H1 (cell line): ENCODE data around the gene PCBP1. TPM values are rescaled to one million over a fixed set of nuclear protein-coding genes. Genes with fewer than 3 reads are reported as not detected.

Experiments
- CHD7 ChIP-seq: fragments of 300-600 bp; sonication (generic); IDR thresholded peaks from 2 replicates; pipeline ENCODE4 v1.7.1; 2012; ENCODE audit warnings: low read length, moderate library complexity, mild to moderate bottlenecking, inconsistent platforms; ENCODE audit not compliant: insufficient replicate concordance
- MAX ChIP-seq: IDR thresholded peaks from 2 replicates; pipeline ENCODE4 v1.6.1; 2012; ENCODE audit warnings: inconsistent platforms
- SIX5 ChIP-seq: IDR thresholded peaks from 2 replicates; pipeline ENCODE4 v1.6.1; 2011; ENCODE audit warnings: mild to moderate bottlenecking, low read depth, low read length
- TAF1 ChIP-seq: IDR thresholded peaks from 2 replicates; pipeline ENCODE4 v1.6.1; 2011; ENCODE audit warnings: mild to moderate bottlenecking, low read depth, low read length
- YY1 ChIP-seq: IDR thresholded peaks from 2 replicates; pipeline ENCODE4 v1.6.1; 2011; ENCODE audit warnings: low read depth, mild to moderate bottlenecking, low read length
- polyA plus RNA-seq, 7 experiments: library from polyadenylated mRNA; depleted of rRNA in 3 of 7; stranded (reverse) in 5 of 7; unstranded in 2 of 7; fragments of >200 nt in 5 of 7; fragments of 200-250 nt in 2 of 7; gene quantifications; 1 replicate in 5 of 7; 2 replicates in 1 of 7; 4 replicates in 1 of 7; pipeline versions ENCODE4 v1.2.1 to v1.2.3, GENCODE V29; 2011 to 2013; ENCODE audit warnings: missing spikeins in 2 of 7, mixed read lengths in 2 of 7
- total RNA-seq: library from RNA; stranded (reverse); fragmentation: NEBNext Ultra II Directional; extraction: Animal tissue kit (Norgen Biotek cat#: 25700); gene quantifications from 2 replicates; pipeline ENCODE4 v1.2.1, GENCODE V29; 2021
- TF ChIP-seq, protein P1 (sequence below): IDR thresholded peaks from 2 replicates; pipeline ENCODE4 v1.6.1; 2012; ENCODE audit warnings: low read length, inconsistent platforms

Gene PCBP1
- total and polyA plus RNA-seq, 2 of the 8 experiments (the other 6 are each of a cell fraction or from before 2014, with no cell fraction given) = 279 to 493 TPM

DNA sequence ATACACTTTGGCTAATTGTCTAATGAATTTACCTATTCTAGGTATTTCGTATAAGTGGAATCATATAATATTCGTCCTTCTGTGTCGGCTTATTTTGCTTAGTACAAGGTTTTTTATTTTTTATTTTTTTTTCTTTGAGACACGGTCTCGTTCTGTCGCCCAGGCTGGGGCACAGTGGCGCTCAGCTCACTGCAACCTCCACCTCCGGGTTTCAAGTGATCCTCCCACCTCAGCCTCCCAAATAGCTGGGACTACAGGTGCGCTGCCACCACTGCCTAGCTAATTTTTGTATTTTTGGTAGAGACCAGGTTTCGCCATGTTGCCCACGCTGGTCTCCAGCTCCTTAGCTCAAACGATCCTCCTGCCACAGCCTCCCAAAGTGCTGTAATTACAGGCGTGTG lies 38.2 kb downstream of the PCBP1 start (continued):
- TF ChIP-seq CHD7 (no peak), YY1 (no peak), TAF1 (no peak), SIX5 (no peak), MAX (no peak)
- TF ChIP-seq, protein P1, sequence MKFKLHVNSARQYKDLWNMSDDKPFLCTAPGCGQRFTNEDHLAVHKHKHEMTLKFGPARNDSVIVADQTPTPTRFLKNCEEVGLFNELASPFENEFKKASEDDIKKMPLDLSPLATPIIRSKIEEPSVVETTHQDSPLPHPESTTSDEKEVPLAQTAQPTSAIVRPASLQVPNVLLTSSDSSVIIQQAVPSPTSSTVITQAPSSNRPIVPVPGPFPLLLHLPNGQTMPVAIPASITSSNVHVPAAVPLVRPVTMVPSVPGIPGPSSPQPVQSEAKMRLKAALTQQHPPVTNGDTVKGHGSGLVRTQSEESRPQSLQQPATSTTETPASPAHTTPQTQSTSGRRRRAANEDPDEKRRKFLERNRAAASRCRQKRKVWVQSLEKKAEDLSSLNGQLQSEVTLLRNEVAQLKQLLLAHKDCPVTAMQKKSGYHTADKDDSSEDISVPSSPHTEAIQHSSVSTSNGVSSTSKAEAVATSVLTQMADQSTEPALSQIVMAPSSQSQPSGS = no peak
